SU-DHL-6 (cell line): Measurements from ENCODE around the gene TMPRSS2.

Experiments used
- H2AFZ ChIP-seq: fragments of 200-600 bp; sonication (generic); 2 replicates; pipeline ENCODE4 v1.6.1; 2014; ENCODE audit warnings: low read depth, mild to moderate bottlenecking, moderate library complexity, mixed read lengths, antibody characterized with exemption, low read length; ENCODE audit not compliant: severe bottlenecking
- H3F3A ChIP-seq: fragments of 200-600 bp; shearing (Covaris generic); 2 replicates; pipeline ENCODE4 v1.6.0; 2016; ENCODE audit warnings: antibody characterized with exemption, mild to moderate bottlenecking; ENCODE audit not compliant: insufficient read depth
- H3K27ac ChIP-seq: fragments of 200-600 bp; sonication (generic); 2 replicates; pipeline ENCODE4 v1.5.1; 2016; ENCODE audit warnings: low read depth, mild to moderate bottlenecking, low read length, moderate library complexity, mixed read lengths
- H3K27me3 ChIP-seq: fragments of 200-600 bp; sonication (generic), shearing (Covaris generic); 2 replicates; pipeline ENCODE4 v1.6.0; 2014; ENCODE audit warnings: mild to moderate bottlenecking, low read length
- H3K36me3 ChIP-seq: fragments of 200-600 bp; sonication (generic); 2 replicates; pipeline ENCODE4 v1.6.1; 2014; ENCODE audit warnings: mild to moderate bottlenecking, low read length, mixed read lengths
- H3K4me2 ChIP-seq: fragments of 300-600, 200-600 bp; shearing (Covaris generic), sonication (generic); 2 replicates; pipeline ENCODE4 v1.6.0; 2014; ENCODE audit warnings: low read length, low read depth, mild to moderate bottlenecking; ENCODE audit not compliant: poor library complexity, severe bottlenecking
- H3K4me3 ChIP-seq: fragments of 200-600 bp; sonication (generic); 2 replicates; pipeline ENCODE4 v1.5.1; 2014; ENCODE audit warnings: antibody characterized with exemption, low read length, mild to moderate bottlenecking, mixed read lengths; ENCODE audit not compliant: insufficient read depth, poor library complexity, severe bottlenecking
- H3K79me2 ChIP-seq: fragments of 200-600 bp; sonication (generic); 2 replicates; pipeline ENCODE4 v1.6.1; 2014; ENCODE audit warnings: mild to moderate bottlenecking, low read length, moderate library complexity; ENCODE audit not compliant: insufficient read depth
- H3K9ac ChIP-seq: fragments of 200-600 bp; sonication (generic); 2 replicates; pipeline ENCODE4 v1.7.0; 2014; ENCODE audit warnings: mild to moderate bottlenecking, low read length
- H3K9me2 ChIP-seq: fragments of 200-600 bp; sonication (generic); replicated peaks from 2 replicates; pipeline ENCODE4 v1.6.1; 2014; ENCODE audit warnings: low read length; ENCODE audit not compliant: insufficient read depth
- H3K9me3 ChIP-seq: fragments of 200-600 bp; sonication (generic); 2 replicates; pipeline ENCODE4 v1.6.1; 2014; ENCODE audit warnings: low read length, mixed read lengths; ENCODE audit not compliant: insufficient read depth
- H4K20me1 ChIP-seq: fragments of 200-600 bp; sonication (generic); 2 replicates; pipeline ENCODE4 v1.6.1; 2014; ENCODE audit warnings: low read depth, mild to moderate bottlenecking, antibody characterized with exemption, low read length, moderate library complexity, mixed read lengths
- EZH2phosphoT487 ChIP-seq: fragments of 200-600 bp; sonication (generic), shearing (Covaris generic); conservative IDR thresholded peaks from 2 replicates; pipeline ENCODE4 v1.6.1; 2018; ENCODE audit warnings: mild to moderate bottlenecking, antibody characterized with exemption, low read length, moderate library complexity, mixed read lengths
- TF ChIP-seq, protein P1 (sequence below): fragments of 200-600 bp; sonication (generic); IDR thresholded peaks from one replicate; pipeline ENCODE4 v1.5.1; 2017; ENCODE audit warnings: antibody characterized with exemption, mild to moderate bottlenecking, low read length, moderate library complexity; ENCODE audit not compliant: insufficient read depth, poor library complexity, severe bottlenecking

Gene TMPRSS2

DNA sequence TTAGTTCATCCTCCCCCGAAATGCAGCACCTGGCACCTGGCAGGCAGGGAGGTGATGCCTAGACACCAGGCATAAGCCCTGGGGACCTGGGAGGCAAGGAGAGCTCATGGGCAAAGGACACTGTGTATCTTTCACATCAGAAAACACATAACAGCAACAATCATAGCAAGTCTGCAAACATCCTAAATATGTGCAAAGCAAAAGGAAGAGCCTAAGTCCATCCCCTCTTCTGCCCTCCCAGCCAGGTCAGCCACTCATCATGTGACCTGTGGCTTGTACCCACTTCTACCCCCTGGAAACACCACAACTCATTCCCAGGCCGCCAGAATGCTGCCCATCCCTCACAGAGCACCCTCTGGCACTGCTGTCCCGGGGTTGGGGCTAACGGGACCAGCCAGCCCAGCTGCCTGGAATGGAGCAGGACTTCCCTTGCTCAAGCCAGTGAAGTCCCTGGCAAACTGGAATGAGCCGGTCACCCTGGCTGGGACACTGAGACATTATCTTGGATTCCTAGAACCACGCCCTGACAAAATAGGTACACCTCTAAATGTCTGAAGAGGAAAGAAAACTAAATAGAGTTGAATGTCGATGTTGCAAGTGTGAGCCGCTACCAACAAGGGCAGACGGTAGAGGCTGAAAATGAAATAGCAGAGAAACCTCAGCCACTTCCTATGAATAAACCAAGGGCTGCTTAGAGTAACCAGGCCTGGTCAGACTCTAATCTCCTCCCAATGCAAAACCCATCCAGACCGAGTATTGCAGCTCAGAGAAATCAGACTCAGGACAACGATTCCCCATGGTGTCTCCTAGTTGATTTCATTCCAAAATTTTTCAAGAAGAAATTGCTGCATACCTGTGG lies 29.4 kb downstream of the TMPRSS2 start:
- Histone ChIP-seq H3K79me2 (no peaks in the 10 kb centered on the region), H4K20me1 (no peaks in the 10 kb centered on the region), H3K4me3 (no peak overlapping the region), H2AFZ (no peak overlapping the region), H3K9me3 (no peaks in the 10 kb centered on the region), H3K9ac (no peak overlapping the region), H3K9me2 (no peaks in the 10 kb centered on the region), H3K4me2 (no peak overlapping the region), H3K27ac (no peak overlapping the region), H3F3A (no peaks in the 10 kb centered on the region), H3K36me3 (no peaks in the 10 kb centered on the region), H3K27me3 (no peaks in the 10 kb centered on the region)
- TF ChIP-seq, protein P1, sequence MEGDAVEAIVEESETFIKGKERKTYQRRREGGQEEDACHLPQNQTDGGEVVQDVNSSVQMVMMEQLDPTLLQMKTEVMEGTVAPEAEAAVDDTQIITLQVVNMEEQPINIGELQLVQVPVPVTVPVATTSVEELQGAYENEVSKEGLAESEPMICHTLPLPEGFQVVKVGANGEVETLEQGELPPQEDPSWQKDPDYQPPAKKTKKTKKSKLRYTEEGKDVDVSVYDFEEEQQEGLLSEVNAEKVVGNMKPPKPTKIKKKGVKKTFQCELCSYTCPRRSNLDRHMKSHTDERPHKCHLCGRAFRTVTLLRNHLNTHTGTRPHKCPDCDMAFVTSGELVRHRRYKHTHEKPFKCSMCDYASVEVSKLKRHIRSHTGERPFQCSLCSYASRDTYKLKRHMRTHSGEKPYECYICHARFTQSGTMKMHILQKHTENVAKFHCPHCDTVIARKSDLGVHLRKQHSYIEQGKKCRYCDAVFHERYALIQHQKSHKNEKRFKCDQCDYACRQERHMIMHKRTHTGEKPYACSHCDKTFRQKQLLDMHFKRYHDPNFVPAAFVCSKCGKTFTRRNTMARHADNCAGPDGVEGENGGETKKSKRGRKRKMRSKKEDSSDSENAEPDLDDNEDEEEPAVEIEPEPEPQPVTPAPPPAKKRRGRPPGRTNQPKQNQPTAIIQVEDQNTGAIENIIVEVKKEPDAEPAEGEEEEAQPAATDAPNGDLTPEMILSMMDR: no peak
- TF ChIP-seq EZH2phosphoT487: no peak

DNA sequence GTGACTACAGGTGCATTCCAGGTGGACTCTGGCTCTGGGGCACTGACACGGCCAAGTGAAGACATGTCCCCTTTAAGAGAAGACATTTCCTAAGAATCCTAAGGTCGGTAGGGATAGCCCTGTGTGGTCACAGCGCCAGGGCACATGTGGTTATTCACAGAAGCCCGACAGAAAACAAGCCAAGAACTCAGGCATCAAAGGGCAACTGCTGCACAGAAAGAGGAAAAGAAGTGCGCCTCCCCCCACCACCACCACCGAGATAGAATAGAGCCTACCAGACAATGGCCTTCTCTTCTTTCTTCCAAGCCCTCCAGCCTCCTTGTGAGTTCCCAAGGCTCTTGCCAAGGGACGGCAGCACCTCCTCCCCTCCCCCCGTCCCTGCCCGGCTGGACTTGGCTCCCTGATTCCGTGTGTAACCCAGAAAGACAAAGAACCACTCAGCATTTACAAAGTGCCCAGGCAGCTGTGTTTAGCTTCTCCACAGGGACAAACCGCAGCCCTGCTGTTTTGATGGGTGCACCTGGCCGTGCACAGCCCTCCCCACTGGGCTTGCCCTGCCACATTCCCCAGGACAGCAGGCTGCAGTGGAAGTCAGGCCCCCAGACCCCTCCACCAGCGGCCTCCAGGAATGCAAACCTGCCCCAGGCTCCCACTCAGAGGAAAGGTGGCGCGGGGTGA lies 30.2 kb downstream of the TMPRSS2 start:
- TF ChIP-seq, protein P1: no peak
- TF ChIP-seq EZH2phosphoT487: no peak
- no peaks in the 10 kb centered on the region for H3K27me3 ChIP-seq
- no peaks in the 10 kb centered on the region for H3K9me3 ChIP-seq
- no peaks in the 10 kb centered on the region for H3F3A ChIP-seq
- no peaks in the 10 kb centered on the region for H3K36me3 ChIP-seq
- H3K79me2 ChIP-seq: no peaks in the 10 kb centered on the region
- no peak overlapping the region for H2AFZ ChIP-seq
- no peaks in the 10 kb centered on the region for H4K20me1 ChIP-seq
- no peak overlapping the region for H3K4me3 ChIP-seq
- H3K27ac ChIP-seq: no peak overlapping the region
- H3K9me2 ChIP-seq: no peaks in the 10 kb centered on the region
- no peak overlapping the region for H3K4me2 ChIP-seq
- H3K9ac ChIP-seq: no peak overlapping the region

DNA sequence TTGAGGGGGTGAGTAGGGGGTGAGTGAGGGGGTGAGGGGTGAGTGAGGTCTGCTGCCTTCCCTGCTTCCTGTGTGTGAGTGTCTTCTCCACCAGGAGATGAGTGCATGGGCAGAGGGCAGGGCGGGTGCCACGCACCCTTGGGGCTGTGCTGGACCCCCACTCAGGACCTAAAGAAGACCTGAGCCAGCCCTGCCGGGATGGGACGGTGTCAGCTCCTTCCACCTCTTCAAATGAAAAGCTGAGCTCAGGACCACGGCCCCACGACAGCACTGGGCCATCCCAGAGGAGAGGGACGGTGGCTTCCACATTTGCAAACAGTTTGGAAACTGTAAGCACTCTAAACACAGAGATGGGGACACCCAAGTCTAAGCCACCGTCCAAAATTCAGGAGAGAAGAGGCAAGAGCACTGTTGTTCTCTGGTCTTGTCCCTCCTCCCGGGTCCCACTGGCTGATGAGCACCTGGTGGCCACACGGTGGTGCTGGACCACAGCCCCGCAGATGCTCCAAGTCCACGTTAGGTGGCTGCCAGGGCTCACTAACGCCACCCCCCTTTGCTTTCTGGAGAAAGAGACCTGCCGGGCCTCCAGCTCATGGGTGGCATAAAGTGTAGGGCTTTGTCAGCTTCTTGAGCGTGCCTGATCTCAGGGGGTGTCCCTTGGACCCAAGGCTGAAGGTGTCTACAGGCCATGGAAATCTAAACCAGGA lies 32.1 kb downstream of the TMPRSS2 start:
- no peak overlapping the region for H3K4me3 ChIP-seq
- H3K27ac ChIP-seq: no peak overlapping the region
- H2AFZ ChIP-seq: no peak overlapping the region
- no peaks in the 10 kb centered on the region for H3K79me2 ChIP-seq
- H3K36me3 ChIP-seq: no peaks in the 10 kb centered on the region
- TF ChIP-seq EZH2phosphoT487: no peak
- TF ChIP-seq, protein P1: no peak
- no peaks in the 10 kb centered on the region for H3K9me2 ChIP-seq
- no peak overlapping the region for H3K4me2 ChIP-seq
- H3F3A ChIP-seq: no peaks in the 10 kb centered on the region
- H4K20me1 ChIP-seq: no peaks in the 10 kb centered on the region
- no peak overlapping the region for H3K9ac ChIP-seq
- no peaks in the 10 kb centered on the region for H3K27me3 ChIP-seq
- no peaks in the 10 kb centered on the region for H3K9me3 ChIP-seq
